GM12891 (cell line): ENCODE data around the gene RNF169.

Experiments used
- POLR2A ChIP-seq: IDR thresholded peaks from 2 replicates; pipeline ENCODE4 v1.6.1; 2011; ENCODE audit warnings: low read depth, low read length, control low read depth
- POLR2AphosphoS5 ChIP-seq: IDR thresholded peaks from 2 replicates; pipeline ENCODE4 v1.6.1; 2011; ENCODE audit warnings: low read depth, low read length, control low read depth
- TAF1 ChIP-seq: IDR thresholded peaks from 2 replicates; pipeline ENCODE4 v1.6.1; 2011; ENCODE audit warnings: low read depth, low read length, control low read depth

- TF ChIP-seq POLR2A = no peak
- no peak for TF ChIP-seq POLR2AphosphoS5
- TF ChIP-seq TAF1 = no peak
These were observed 46.2 kb upstream of the RNF169 start for GRCh38 chr11:74702383-74703007.
